KMS-11 (cell line): ENCODE data around the gene GARRE1.

Experiments used
- H2AFZ ChIP-seq: fragments of 200-600 bp; sonication (generic); 2 replicates; pipeline ENCODE4 v1.6.1; 2016; ENCODE audit warnings: antibody characterized with exemption, mixed run types, low read depth
- H3K27ac ChIP-seq: fragments of 200-600 bp; sonication (generic); 2 replicates; pipeline ENCODE4 v1.6.1; 2016; ENCODE audit warnings: mild to moderate bottlenecking, mixed run types
- H3K27me3 ChIP-seq: fragments of 200-600 bp; sonication (generic); 2 replicates; pipeline ENCODE4 v1.6.1; 2017; ENCODE audit warnings: mild to moderate bottlenecking, low read depth, mixed run types, moderate library complexity; ENCODE audit not compliant: insufficient read depth
- H3K36me3 ChIP-seq: fragments of 200-600 bp; sonication (generic); 2 replicates; pipeline ENCODE4 v1.6.1; 2017; ENCODE audit warnings: mild to moderate bottlenecking, mixed run types; ENCODE audit not compliant: insufficient read depth
- H3K4me1 ChIP-seq: fragments of 200-600 bp; sonication (generic); 2 replicates; pipeline ENCODE4 v1.6.1; 2016; ENCODE audit warnings: mild to moderate bottlenecking, low read depth, mixed run types; ENCODE audit not compliant: poor library complexity, severe bottlenecking
- H3K4me2 ChIP-seq: fragments of 200-600 bp; sonication (generic); 2 replicates; pipeline ENCODE4 v1.7.0; 2016; ENCODE audit warnings: mild to moderate bottlenecking, mixed run types
- H3K4me3 ChIP-seq: fragments of 200-600 bp; sonication (generic); IDR thresholded peaks from 2 replicates; pipeline ENCODE4 v1.6.1; 2017; ENCODE audit warnings: low read depth, low read length, mixed read lengths; ENCODE audit not compliant: insufficient read depth
- H3K79me2 ChIP-seq: fragments of 200-600 bp; sonication (generic); 2 replicates; pipeline ENCODE4 v1.6.1; 2016; ENCODE audit warnings: low read depth, mixed run types; ENCODE audit not compliant: insufficient read depth
- H3K9ac ChIP-seq: fragments of 200-600 bp; sonication (generic); 2 replicates; pipeline ENCODE4 v1.6.1; 2016; ENCODE audit warnings: mild to moderate bottlenecking, mixed run types
- H4K20me1 ChIP-seq: fragments of 200-600 bp; sonication (generic); 2 replicates; pipeline ENCODE4 v1.6.1; 2016; ENCODE audit warnings: mild to moderate bottlenecking, mixed run types; ENCODE audit not compliant: insufficient read depth
- TF ChIP-seq, protein P1 (sequence below): fragments of 200-600 bp; sonication (generic); conservative IDR thresholded peaks from 2 replicates; pipeline ENCODE4 v1.6.1; 2017; ENCODE audit warnings: low read depth, mild to moderate bottlenecking, antibody characterized with exemption, low read length, moderate library complexity, mixed read lengths

The GARRE1 gene

DNA sequence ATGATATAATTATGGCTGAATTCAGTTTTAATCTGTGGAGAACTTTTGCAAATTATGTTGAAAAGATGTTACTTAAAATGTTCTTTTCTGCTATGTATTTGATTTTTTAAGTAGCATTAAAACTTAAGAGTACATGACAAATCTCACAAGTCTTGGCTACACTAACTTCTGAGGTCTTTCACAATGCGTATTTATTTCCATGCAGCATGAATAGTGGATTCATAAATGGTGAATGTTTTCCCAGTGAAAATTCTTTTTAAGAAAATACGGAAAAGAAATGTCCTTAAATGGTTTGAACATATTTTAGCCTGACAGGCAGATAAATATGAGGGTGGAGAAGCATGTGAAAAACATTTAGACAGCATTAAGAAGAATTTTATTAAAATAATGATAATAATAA is 30.2 kb downstream of the GARRE1 start:
- Histone ChIP-seq H2AFZ (no peak overlapping the region), H3K4me3 (no peak overlapping the region), H3K4me2 (no peak overlapping the region), H3K4me1 (no peaks in the 10 kb centered on the region), H3K27ac (no peak overlapping the region), H3K36me3 (no peaks in the 10 kb centered on the region), H3K9ac (no peak overlapping the region), H3K27me3 (no peaks in the 10 kb centered on the region), H3K79me2 (no peaks in the 10 kb centered on the region), H4K20me1 (no peaks in the 10 kb centered on the region)
- TF ChIP-seq, protein P1, sequence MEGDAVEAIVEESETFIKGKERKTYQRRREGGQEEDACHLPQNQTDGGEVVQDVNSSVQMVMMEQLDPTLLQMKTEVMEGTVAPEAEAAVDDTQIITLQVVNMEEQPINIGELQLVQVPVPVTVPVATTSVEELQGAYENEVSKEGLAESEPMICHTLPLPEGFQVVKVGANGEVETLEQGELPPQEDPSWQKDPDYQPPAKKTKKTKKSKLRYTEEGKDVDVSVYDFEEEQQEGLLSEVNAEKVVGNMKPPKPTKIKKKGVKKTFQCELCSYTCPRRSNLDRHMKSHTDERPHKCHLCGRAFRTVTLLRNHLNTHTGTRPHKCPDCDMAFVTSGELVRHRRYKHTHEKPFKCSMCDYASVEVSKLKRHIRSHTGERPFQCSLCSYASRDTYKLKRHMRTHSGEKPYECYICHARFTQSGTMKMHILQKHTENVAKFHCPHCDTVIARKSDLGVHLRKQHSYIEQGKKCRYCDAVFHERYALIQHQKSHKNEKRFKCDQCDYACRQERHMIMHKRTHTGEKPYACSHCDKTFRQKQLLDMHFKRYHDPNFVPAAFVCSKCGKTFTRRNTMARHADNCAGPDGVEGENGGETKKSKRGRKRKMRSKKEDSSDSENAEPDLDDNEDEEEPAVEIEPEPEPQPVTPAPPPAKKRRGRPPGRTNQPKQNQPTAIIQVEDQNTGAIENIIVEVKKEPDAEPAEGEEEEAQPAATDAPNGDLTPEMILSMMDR = no peak

DNA sequence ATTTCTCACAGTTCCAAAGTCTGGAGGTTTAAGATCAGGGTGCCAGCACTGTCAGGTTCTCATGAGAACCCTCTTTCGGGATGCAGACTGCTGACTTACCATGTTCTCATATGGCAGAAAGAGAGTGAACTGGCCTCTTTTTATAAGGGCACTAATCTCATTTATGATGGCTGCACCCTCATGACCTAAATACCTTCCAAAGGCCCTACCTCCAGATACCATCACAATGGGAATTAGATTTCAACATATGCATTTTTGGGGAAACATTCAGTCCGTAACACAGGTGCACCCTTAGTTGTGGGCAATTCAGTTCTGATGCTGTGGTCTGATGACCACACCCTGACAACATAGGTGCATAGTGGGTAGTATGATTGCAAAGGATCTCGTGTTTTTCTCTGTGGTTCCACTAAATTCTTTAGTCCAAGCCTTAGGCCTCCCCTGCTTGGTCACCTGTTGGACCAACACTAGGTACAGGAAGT is 33.3 kb downstream of the GARRE1 start:
- Histone ChIP-seq H3K79me2 (no peaks in the 10 kb centered on the region), H3K27me3 (no peaks in the 10 kb centered on the region), H3K36me3 (no peaks in the 10 kb centered on the region), H3K4me2 (no peak overlapping the region), H3K4me1 (no peaks in the 10 kb centered on the region), H3K9ac (no peak overlapping the region), H4K20me1 (no peaks in the 10 kb centered on the region), H3K27ac (no peak overlapping the region), H2AFZ (no peak overlapping the region), H3K4me3 (no peak overlapping the region)
- TF ChIP-seq, protein P1 = no peak

DNA sequence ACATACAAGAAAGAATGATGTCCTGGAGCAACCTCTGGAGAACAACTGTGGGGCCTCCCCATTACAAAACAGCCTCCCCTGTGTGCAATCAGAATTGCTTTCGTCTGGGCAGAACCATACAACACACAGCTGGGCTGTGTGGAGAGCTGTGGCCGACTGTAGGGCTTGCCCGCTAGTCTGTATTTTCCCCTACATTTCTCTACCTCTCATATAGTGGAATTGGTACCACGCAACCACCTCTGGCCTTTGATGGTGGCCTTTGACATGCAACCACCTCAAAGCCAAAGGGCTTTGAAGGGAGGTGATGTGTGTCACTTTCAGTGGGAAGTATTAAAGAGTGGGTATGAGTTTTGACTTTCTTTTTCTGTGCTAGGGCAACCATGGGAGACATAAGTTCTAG is 34.0 kb downstream of the GARRE1 start:
- Histone ChIP-seq H2AFZ (no peak overlapping the region), H3K36me3 (no peaks in the 10 kb centered on the region), H3K9ac (no peak overlapping the region), H3K27ac (no peak overlapping the region), H4K20me1 (no peaks in the 10 kb centered on the region), H3K79me2 (no peaks in the 10 kb centered on the region), H3K4me1 (no peaks in the 10 kb centered on the region), H3K27me3 (no peaks in the 10 kb centered on the region), H3K4me3 (no peak overlapping the region), H3K4me2 (no peak overlapping the region)
- TF ChIP-seq, protein P1 = no peak

GRCh38 chr19:34291235-34291634 is 36.9 kb downstream of the GARRE1 start:
- no peak overlapping the region for H3K27ac ChIP-seq
- H3K79me2 ChIP-seq = no peaks in the 10 kb centered on the region
- TF ChIP-seq, protein P1 = no peak
- no peak overlapping the region for H3K4me2 ChIP-seq
- no peak overlapping the region for H3K9ac ChIP-seq
- H3K4me1 ChIP-seq = no peaks in the 10 kb centered on the region
- H2AFZ ChIP-seq = no peak overlapping the region
- no peaks in the 10 kb centered on the region for H3K36me3 ChIP-seq
- H4K20me1 ChIP-seq = no peaks in the 10 kb centered on the region
- H3K4me3 ChIP-seq = no peak overlapping the region
- no peaks in the 10 kb centered on the region for H3K27me3 ChIP-seq

- Histone ChIP-seq H3K27me3 (no peaks in the 10 kb centered on the region), H4K20me1 (no peaks in the 10 kb centered on the region), H3K4me2 (no peak overlapping the region), H3K36me3 (no peaks in the 10 kb centered on the region), H3K27ac (no peak overlapping the region), H3K79me2 (no peaks in the 10 kb centered on the region), H3K4me3 (no peak overlapping the region), H3K4me1 (no peaks in the 10 kb centered on the region), H2AFZ (no peak overlapping the region), H3K9ac (no peak overlapping the region)
- TF ChIP-seq, protein P1 = no peak
Measured at GRCh38 chr19:34295103-34295502, 40.7 kb downstream of the GARRE1 start.
